ENCODE measurements around the gene TBC1D20.

Gene TBC1D20

DNA sequence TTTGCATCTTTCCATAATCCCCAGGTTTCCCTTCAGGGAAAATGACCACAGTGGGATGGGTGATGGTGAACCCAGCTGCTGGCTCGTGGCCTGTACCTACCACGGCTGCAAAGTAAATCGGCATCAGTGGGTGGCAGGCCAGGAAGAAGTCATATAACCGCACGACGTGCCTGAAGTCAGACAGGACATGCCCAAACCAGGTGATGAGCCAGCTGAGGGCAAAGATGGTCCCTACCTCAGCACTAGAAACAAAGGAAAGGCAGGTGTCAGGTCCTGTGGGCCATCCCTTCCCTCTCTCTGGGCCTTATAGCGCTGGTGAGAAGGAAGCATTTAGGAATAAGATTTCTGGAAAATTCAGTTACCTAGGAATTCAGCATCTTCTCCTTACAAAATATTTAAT is 22.2 kb downstream of the TBC1D20 start:
- no peak for DNase-seq (ENCODE audit: low read depth in 4 of 4, low spot score in 1 of 4)

DNA sequence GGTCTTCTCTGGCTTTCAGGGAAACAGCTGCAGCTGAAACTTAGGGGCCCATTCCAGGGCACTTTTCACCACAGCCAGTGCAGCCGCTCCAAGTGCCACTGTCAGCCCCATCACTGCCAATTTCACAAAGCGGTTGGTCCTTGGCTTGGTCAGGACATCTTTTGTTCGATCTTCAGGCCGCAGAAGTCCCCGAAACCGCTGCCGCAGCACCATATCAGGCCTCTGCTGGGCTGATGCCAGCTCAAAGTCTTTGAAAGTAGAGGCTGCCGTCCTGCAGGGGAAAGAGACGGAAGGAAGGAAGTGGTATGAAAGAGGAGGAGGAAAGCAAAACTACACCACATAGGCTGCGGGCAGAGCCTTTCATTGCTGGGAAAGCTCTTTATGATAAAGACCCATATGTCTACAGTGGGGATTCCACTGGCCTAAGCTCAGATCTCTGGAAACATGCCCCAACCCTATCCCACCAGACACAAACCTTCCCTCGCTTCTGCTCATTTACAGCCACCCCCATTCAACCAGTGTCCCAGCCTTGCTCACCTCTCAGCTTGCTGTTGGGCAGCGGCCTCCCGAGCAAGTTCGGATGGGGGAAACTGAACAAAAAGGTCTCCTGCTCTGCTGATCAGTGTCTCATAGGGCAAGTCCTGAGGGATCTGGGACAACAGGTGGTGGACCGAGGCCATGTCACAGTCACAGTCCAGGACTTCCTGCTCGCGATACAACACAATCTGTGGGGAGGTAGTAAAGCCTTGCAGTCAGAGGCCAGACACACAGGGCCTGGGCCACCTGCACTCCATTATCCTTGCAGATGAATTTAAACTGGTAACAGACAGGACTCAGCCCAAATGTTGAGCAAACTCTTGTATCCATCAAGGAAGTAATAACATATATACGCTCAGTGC is 23.5 kb downstream of the TBC1D20 start:
- no peak for DNase-seq (ENCODE audit: low read depth in 4 of 4, low spot score in 1 of 4)

- no peak for DNase-seq (ENCODE audit: low read depth in 4 of 4, low spot score in 1 of 4)
Measured at GRCh38 chr20:437787-438486, 24.4 kb downstream of the TBC1D20 start.

- no peak for DNase-seq (ENCODE audit: low read depth in 4 of 4, low spot score in 1 of 4)
Measured at GRCh38 chr20:436476-436875, 25.9 kb downstream of the TBC1D20 start.

DNA sequence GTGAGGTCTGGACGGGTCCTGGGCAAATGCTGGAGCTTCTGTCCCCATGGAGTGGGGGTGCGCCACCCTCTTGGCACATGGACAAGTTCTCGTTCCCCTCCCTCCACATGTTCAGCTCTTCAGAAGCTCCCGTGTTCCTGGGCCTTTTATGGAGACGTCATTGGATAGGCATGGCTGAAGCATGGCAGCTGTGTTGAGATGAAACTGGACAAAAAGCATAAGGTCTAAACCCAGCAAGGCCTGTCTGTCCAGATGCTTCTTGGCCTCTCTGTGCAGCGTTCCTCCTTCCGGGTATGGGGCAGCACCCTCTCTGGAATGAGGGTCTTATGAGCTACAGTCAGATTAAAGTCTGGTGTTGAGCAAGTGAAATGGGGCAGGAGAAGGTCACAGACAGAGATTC is 26.8 kb downstream of the TBC1D20 start:
- DNase-seq (ENCODE audit: low read depth in 4 of 4, low spot score in 1 of 4) = no peak

- no peak for DNase-seq (ENCODE audit: low read depth in 4 of 4, low spot score in 1 of 4)
Measured at GRCh38 chr20:434661-435419, 27.5 kb downstream of the TBC1D20 start.

GRCh38 chr20:434221-434620 is 28.1 kb downstream of the TBC1D20 start:
- DNase-seq (ENCODE audit: low read depth in 4 of 4, low spot score in 1 of 4) = no peak

- DNase-seq (ENCODE audit: low read depth in 4 of 4, low spot score in 1 of 4) = peak in 3 of 4 experiments; percentile 30 to 71 (median 47)
Measured at GRCh38 chr20:433300-433975, 28.9 kb downstream of the TBC1D20 start.

DNA sequence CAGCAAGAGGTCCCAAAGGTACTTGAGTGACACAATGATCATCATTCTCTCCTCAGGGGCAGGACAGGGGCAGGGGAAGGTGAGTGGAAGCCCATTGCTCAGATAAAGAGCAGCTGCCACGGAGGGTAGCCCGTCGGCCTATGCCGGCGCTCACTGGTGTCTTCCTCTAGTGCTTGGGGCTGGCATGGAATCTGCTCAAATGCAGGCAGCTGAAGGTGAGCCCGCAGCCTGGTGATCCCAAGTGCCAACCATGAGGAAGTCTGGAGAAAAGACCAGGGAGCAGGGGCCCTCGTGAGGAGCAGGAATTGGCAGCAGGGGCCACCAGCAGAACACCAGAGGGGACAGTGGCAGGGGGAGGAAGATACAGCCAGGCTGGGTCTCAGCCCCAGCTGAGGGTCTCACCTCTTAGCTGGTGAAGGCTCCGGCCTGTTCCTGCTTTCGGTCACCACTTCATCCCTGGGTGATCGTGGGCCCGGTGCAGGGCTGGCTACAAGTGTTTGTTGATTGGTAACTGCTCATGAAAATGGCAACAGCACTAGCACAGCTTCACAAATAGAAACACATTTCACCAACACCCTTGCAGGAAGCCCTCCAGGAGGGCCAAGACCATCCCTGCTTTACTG is 29.5 kb downstream of the TBC1D20 start:
- no peak for DNase-seq (ENCODE audit: low read depth in 4 of 4, low spot score in 1 of 4)

DNA sequence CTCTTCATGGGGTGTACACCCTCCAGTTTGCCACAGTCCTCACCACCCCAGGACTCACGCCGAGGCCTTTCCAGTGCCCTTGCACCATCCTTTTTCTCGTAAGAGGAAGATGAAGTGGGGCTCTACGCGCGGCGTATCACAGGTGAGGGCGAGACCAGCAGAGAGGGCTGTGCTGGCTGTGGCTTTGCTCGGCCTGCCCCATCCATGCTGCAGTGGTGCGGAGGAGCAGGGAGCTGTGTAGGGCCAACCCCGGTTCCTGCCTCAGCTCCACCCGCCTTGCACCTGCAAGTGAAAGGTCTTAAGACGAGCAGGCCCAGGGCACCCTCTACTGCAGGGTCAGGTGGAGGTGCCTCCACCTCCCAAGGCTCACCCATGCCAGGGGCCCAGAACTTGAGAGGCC is 30.1 kb downstream of the TBC1D20 start:
- no peak for DNase-seq (ENCODE audit: low read depth in 4 of 4, low spot score in 1 of 4)

DNA sequence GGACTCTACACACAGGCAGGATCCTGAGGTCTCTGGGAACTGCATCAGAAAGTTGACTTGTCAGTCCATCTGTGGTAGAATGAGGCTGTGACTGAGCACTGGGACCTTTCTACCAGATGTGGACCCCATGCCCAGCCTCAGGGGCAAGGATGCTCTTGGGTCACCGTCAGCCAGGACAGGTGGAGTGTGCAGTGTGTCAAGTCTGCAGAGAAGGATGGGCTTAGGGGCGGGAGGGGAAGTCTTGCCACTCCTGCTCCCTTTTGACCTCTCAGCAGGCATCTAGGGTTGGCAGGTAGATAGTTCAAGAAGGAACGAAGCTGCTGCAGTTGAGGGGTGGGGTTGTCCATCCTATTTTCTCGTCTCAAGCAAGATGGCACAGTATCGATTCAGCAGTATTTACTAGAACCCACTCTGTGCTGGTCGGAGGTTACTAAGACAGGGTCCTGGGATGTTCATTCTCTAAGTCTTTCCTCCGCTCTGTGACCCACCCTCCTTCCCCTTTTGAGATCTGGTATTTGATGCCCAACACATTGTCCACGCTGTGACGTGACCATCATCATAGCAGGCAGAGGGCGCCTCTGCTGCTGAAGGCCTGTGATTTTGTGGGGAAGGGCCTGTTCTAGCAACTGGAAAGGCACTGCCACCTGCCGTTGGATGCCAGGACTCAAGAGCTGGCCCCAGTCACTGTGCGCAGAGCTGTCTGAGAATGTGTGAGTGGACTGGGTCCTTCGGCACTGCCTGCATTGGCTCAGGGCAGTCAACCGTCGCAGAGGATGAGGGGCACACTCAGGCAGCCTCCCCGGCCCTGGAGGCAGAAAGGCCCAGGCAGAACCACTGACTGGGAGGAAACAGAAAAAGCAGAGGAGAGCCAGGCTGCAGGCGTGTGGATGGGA is 31.1 kb downstream of the TBC1D20 start:
- DNase-seq (ENCODE audit: low read depth in 4 of 4, low spot score in 1 of 4) = peak in 1 of 4 experiments; percentile 24

- DNase-seq (ENCODE audit: low read depth in 4 of 4, low spot score in 1 of 4) = no peak
Measured at GRCh38 chr20:430091-430999, 32.0 kb downstream of the TBC1D20 start.

GRCh38 chr20:428658-429200 is 33.6 kb downstream of the TBC1D20 start:
- DNase-seq (ENCODE audit: low read depth in 4 of 4, low spot score in 1 of 4) = no peak

- DNase-seq (ENCODE audit: low read depth in 4 of 4, low spot score in 1 of 4) = no peak
Measured at GRCh38 chr20:427849-428657, 34.3 kb downstream of the TBC1D20 start.

GRCh38 chr20:427401-427800 is 34.9 kb downstream of the TBC1D20 start:
- DNase-seq (ENCODE audit: low read depth in 4 of 4, low spot score in 1 of 4) = no peak

GRCh38 chr20:426566-426965 is 35.8 kb downstream of the TBC1D20 start:
- DNase-seq (ENCODE audit: low read depth in 4 of 4, low spot score in 1 of 4) = no peak

GRCh38 chr20:421685-422250 is 40.6 kb downstream of the TBC1D20 start:
- DNase-seq (ENCODE audit: low read depth in 4 of 4, low spot score in 1 of 4) = no peak

Data from stimulated activated CD4-positive, alpha-beta T cell treated with anti-CD3 and anti-CD28 coated beads, Interleukin-1b, Interleukin-23, amount 100 ng/mL, for 24 hours (primary cell).